A673 (cell line): ENCODE measurements around the gene PRKCA. TPM values are rescaled to one million over a fixed set of nuclear protein-coding genes. Genes with fewer than 3 reads are reported as not detected.

Experiments used
- BruUV-seq: library from RNA; stranded (reverse); fragments of 400-500 nt; replicated peaks from 2 replicates; lab custom pipeline; 2021; lab: Mats Ljungman, UMichigan
- CTCF ChIA-PET: fragments of 300-600 bp; sonication (Branson Sonifier 250); formaldehyde crosslinking; loops from one replicate; lab custom pipeline; 2022; ENCODE audit warnings: antibody characterized with exemption; lab: Charles Lee
- POLR2A ChIA-PET: fragments of 300-600 bp; sonication (Branson Sonifier 250); formaldehyde crosslinking; loops from one replicate; lab custom pipeline; 2022; ENCODE audit warnings: antibody characterized with exemption; ENCODE audit not compliant: low non-redundant PET; lab: Charles Lee
- DNase-seq: peaks from one replicate; pipeline ENCODE4 v3.0.0-alpha.2; 2015; ENCODE audit warnings: low spot score
- H3K27ac ChIP-seq: fragments of 200-600 bp; sonication (generic); 2 replicates; pipeline ENCODE4 v1.5.1; 2016; ENCODE audit warnings: mixed run types, low read depth, mild to moderate bottlenecking, mixed read lengths, antibody characterized with exemption, low read length; ENCODE audit not compliant: poor library complexity, severe bottlenecking
- H3K27me3 ChIP-seq: fragments of 200-600 bp; sonication (generic); replicated peaks from 2 replicates; pipeline ENCODE4 v1.6.1; 2017; ENCODE audit warnings: mixed run types, low read depth, mild to moderate bottlenecking, mixed read lengths, antibody characterized with exemption, low read length; ENCODE audit not compliant: insufficient read depth, poor library complexity
- H3K36me3 ChIP-seq: fragments of 200-600 bp; sonication (generic); 2 replicates; pipeline ENCODE4 v1.6.1; 2016; ENCODE audit warnings: mixed run types, mild to moderate bottlenecking, mixed read lengths, antibody characterized with exemption, low read length; ENCODE audit not compliant: insufficient read depth, poor library complexity, severe bottlenecking
- H3K4me1 ChIP-seq: fragments of 200-600 bp; sonication (generic); 2 replicates; pipeline ENCODE4 v1.6.1; 2017; ENCODE audit warnings: mixed run types, mild to moderate bottlenecking, mixed read lengths, antibody characterized with exemption, low read length; ENCODE audit not compliant: insufficient read depth, poor library complexity, severe bottlenecking
- H3K4me3 ChIP-seq: fragments of 200-600 bp; sonication (generic); 2 replicates; pipeline ENCODE4 v1.5.1; 2016; ENCODE audit warnings: low read depth, mixed run types, mild to moderate bottlenecking, mixed read lengths, low read length; ENCODE audit not compliant: poor library complexity, severe bottlenecking
- H3K9me3 ChIP-seq: fragments of 200-600 bp; sonication (generic); 2 replicates; pipeline ENCODE4 v1.6.1; 2016; ENCODE audit warnings: mixed run types, low read depth, mild to moderate bottlenecking, mixed read lengths, antibody characterized with exemption, low read length; ENCODE audit not compliant: poor library complexity, severe bottlenecking
- CTCF ChIP-seq: fragments of 300-800, 200-600 bp; sonication (generic); conservative IDR thresholded peaks from 2 replicates; pipeline ENCODE4 v1.5.1; 2017; ENCODE audit warnings: low read depth, mild to moderate bottlenecking, antibody characterized with exemption, low read length, moderate library complexity, mixed read lengths
- EZH2 ChIP-seq: fragments of 200-600 bp; sonication (generic); IDR thresholded peaks from 2 replicates; pipeline ENCODE4 v1.6.1; 2017; ENCODE audit warnings: borderline replicate concordance, low read depth, mild to moderate bottlenecking, mixed read lengths, antibody characterized with exemption, low read length; ENCODE audit not compliant: poor library complexity, severe bottlenecking
- intact Hi-C: fragments of 100-400 bp; cut with micrococcal nuclease; formaldehyde crosslinking; loops from one replicate; pipeline ENCODE4 v1.10.0; 2022; ENCODE audit not compliant: unreplicated experiment
- total RNA-seq: library from RNA; stranded (reverse); gene quantifications from 2 replicates; pipeline ENCODE4 v1.2.3, GENCODE V29; 2021

PRKCA gene
- total RNA-seq, 1 experiment from 2014 or later: 16.3 TPM

DNA sequence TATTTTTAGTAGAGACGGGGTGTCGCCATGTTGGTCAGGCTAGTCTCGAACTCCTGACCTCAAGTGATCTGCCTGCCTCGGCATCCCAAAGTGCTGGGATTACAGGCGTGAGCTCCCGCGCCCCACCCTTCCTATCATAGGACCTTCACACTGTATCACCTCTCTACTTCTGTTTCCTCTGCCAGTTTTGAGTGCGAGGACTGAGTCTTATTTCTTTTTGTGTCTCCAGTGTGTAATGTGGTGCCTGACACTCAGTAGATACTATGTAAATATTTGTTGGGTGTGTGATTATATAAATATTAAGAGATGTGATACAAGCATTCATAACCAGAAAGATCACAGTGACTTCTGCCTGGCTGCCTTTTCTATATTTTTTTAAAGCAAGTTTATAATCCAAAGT, 10.5 kb downstream of the PRKCA start:
- ChIA-PET POLR2A (no interaction called here), CTCF (no interaction called here)
- BruUV-seq: no TSS peak

DNA sequence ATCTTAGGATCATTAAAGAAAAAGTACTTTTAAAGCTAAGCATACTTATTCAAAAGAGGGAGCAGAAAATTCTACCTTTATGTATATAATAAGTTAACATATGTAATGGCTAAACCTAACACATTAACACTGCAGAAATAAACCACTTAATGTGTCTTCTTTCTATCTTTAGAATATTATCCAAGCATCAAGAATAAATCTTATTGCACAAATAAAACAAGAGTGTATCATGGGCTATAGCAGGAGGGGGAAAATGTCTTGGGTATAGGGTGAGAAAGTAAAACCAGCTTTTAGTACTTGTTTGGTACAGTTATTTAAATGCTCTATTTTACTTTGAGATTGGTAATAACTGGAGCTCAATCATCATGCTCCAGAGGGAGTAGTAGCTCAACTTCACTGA, 10.9 kb downstream of the PRKCA start:
- Histone ChIP-seq H3K27me3 (no peaks in the 10 kb centered on the region), H3K4me1 (no peaks in the 10 kb centered on the region), H3K9me3 (no peaks in the 10 kb centered on the region), H3K27ac (no peak overlapping the region), H3K36me3 (no peaks in the 10 kb centered on the region), H3K4me3 (no peak overlapping the region)
- no peak for DNase-seq
- POLR2A ChIA-PET: no interaction called here
- no peak for TF ChIP-seq CTCF
- no peak for TF ChIP-seq EZH2
- CTCF ChIA-PET: no interaction called here
- BruUV-seq: no TSS peak
- intact Hi-C loops: no loop called here

More for the DNA sequence above, 10.5 kb downstream of the PRKCA start:
- no peak for TF ChIP-seq CTCF
- no peak for TF ChIP-seq EZH2
- H3K27ac ChIP-seq: no peak overlapping the region
- no peaks in the 10 kb centered on the region for H3K9me3 ChIP-seq
- H3K36me3 ChIP-seq: no peaks in the 10 kb centered on the region
- DNase-seq: no peak
- H3K4me1 ChIP-seq: no peaks in the 10 kb centered on the region
- intact Hi-C loops: no loop called here
- H3K27me3 ChIP-seq: no peaks in the 10 kb centered on the region
- no peak overlapping the region for H3K4me3 ChIP-seq

GRCh38 chr17:66313995-66314659, 11.7 kb downstream of the PRKCA start:
- DNase-seq: no peak
- Histone ChIP-seq H3K4me1 (no peaks in the 10 kb centered on the region), H3K27me3 (no peaks in the 10 kb centered on the region), H3K36me3 (no peaks in the 10 kb centered on the region), H3K9me3 (no peaks in the 10 kb centered on the region), H3K4me3 (no peak overlapping the region), H3K27ac (no peak overlapping the region)
- ChIA-PET CTCF (no interaction called here), POLR2A (no interaction called here)
- TF ChIP-seq CTCF: no peak
- no peak for TF ChIP-seq EZH2
- no TSS peak for BruUV-seq
- intact Hi-C loops: no loop called here
